ENCODE data around the gene TERT. TPM values are rescaled to one million over a fixed set of nuclear protein-coding genes. Genes with fewer than 3 reads are reported as not detected.
A peak's percentile ranks its signal among the peaks of the same experiment; 100 is the strongest.

The TERT gene
- total and polyA plus RNA-seq, 5 donors from 2014 or later: 0.22 TPM; not detected in 4

- Histone ChIP-seq H3K36me3 (ENCODE audit: control insufficient read depth, insufficient read depth, low read length) (peaks cover 50% of the 10 kb centered on the region), H3K4me1 (ENCODE audit: control insufficient read depth, insufficient read depth, low read length, poor library complexity, severe bottlenecking) (no peaks in the 10 kb centered on the region), H3K4me3 (ENCODE audit: low read depth, low read length) (no peak overlapping the region), H3K27ac (ENCODE audit: insufficient read depth, low read length, poor library complexity, severe bottlenecking) (no peak overlapping the region), H3K27me3 (ENCODE audit: control insufficient read depth, insufficient read depth, low read length) (no peaks in the 10 kb centered on the region), H3K9me3 (ENCODE audit: control insufficient read depth in 2 of 2, low read length in 2 of 2) (no peaks in the 10 kb centered on the region)
- ATAC-seq (ENCODE audit: low read depth in 2 of 2) (no peak), DNase-seq (no peak)
- H3K27ac Mint-ChIP-seq: no peak overlapping the region
- no peaks in the 10 kb centered on the region for H3K27me3 Mint-ChIP-seq
- no peak overlapping the region for H3K4me3 Mint-ChIP-seq
- peaks cover 0 to 9% (median 2%) of the 10 kb centered on the region in 4 donors for H3K4me1 Mint-ChIP-seq
- H3K9me3 Mint-ChIP-seq: no peaks in the 10 kb centered on the region
- peaks cover 29% of the 10 kb centered on the region for H3K36me3 Mint-ChIP-seq
Measured at GRCh38 chr5:1324301-1324700, 29.4 kb upstream of the TERT start.

GRCh38 chr5:1323803-1324173, 28.9 kb upstream of the TERT start:
- DNase-seq (no peak), ATAC-seq (ENCODE audit: low read depth in 2 of 2) (no peak)
- no peaks in the 10 kb centered on the region for H3K9me3 Mint-ChIP-seq
- H3K36me3 Mint-ChIP-seq: peaks cover 29% of the 10 kb centered on the region
- Histone ChIP-seq H3K27ac (ENCODE audit: insufficient read depth, low read length, poor library complexity, severe bottlenecking) (no peak overlapping the region), H3K36me3 (ENCODE audit: control insufficient read depth, insufficient read depth, low read length) (peaks cover 52% of the 10 kb centered on the region), H3K4me3 (ENCODE audit: low read depth, low read length) (no peak overlapping the region), H3K9me3 (ENCODE audit: control insufficient read depth in 2 of 2, low read length in 2 of 2) (no peaks in the 10 kb centered on the region), H3K4me1 (ENCODE audit: control insufficient read depth, insufficient read depth, low read length, poor library complexity, severe bottlenecking) (no peaks in the 10 kb centered on the region), H3K27me3 (ENCODE audit: control insufficient read depth, insufficient read depth, low read length) (no peaks in the 10 kb centered on the region)
- no peak overlapping the region for H3K4me3 Mint-ChIP-seq
- H3K27ac Mint-ChIP-seq: no peak overlapping the region
- no peaks in the 10 kb centered on the region for H3K27me3 Mint-ChIP-seq
- peaks cover 0 to 8% (median 2%) of the 10 kb centered on the region in 4 donors for H3K4me1 Mint-ChIP-seq

- Mint-ChIP-seq H3K36me3 (peaks cover 23% of the 10 kb centered on the region), H3K9me3 (no peaks in the 10 kb centered on the region), H3K27me3 (no peaks in the 10 kb centered on the region), H3K27ac (no peak overlapping the region), H3K4me3 (no peak overlapping the region), H3K4me1 (peaks cover 0 to 5% (median 0%) of the 10 kb centered on the region in 4 donors)
- H3K9me3 ChIP-seq (ENCODE audit: control insufficient read depth in 2 of 2, low read length in 2 of 2): no peaks in the 10 kb centered on the region
- H3K36me3 ChIP-seq (ENCODE audit: control insufficient read depth, insufficient read depth, low read length): peaks cover 58% of the 10 kb centered on the region
- no peak for ATAC-seq (ENCODE audit: low read depth in 2 of 2)
- H3K27ac ChIP-seq (ENCODE audit: insufficient read depth, low read length, poor library complexity, severe bottlenecking): no peak overlapping the region
- H3K4me1 ChIP-seq (ENCODE audit: control insufficient read depth, insufficient read depth, low read length, poor library complexity, severe bottlenecking): no peaks in the 10 kb centered on the region
- DNase-seq: no peak
- no peak overlapping the region for H3K4me3 ChIP-seq (ENCODE audit: low read depth, low read length)
- H3K27me3 ChIP-seq (ENCODE audit: control insufficient read depth, insufficient read depth, low read length): no peaks in the 10 kb centered on the region
Measured at GRCh38 chr5:1322955-1323802, 28.3 kb upstream of the TERT start.

GRCh38 chr5:1322036-1322900, 27.4 kb upstream of the TERT start:
- no peaks in the 10 kb centered on the region for H3K27me3 Mint-ChIP-seq
- H3K36me3 ChIP-seq (ENCODE audit: control insufficient read depth, insufficient read depth, low read length): peaks cover 63% of the 10 kb centered on the region
- H3K9me3 Mint-ChIP-seq: no peaks in the 10 kb centered on the region
- H3K36me3 Mint-ChIP-seq: peaks cover 22% of the 10 kb centered on the region
- no peak overlapping the region for H3K27ac ChIP-seq (ENCODE audit: insufficient read depth, low read length, poor library complexity, severe bottlenecking)
- no peak overlapping the region for H3K27ac Mint-ChIP-seq
- H3K27me3 ChIP-seq (ENCODE audit: control insufficient read depth, insufficient read depth, low read length): no peaks in the 10 kb centered on the region
- H3K9me3 ChIP-seq (ENCODE audit: control insufficient read depth in 2 of 2, low read length in 2 of 2): no peaks in the 10 kb centered on the region
- ATAC-seq (ENCODE audit: low read depth in 2 of 2) (no peak), DNase-seq (no peak)
- H3K4me3 ChIP-seq (ENCODE audit: low read depth, low read length): no peak overlapping the region
- H3K4me1 ChIP-seq (ENCODE audit: control insufficient read depth, insufficient read depth, low read length, poor library complexity, severe bottlenecking): no peaks in the 10 kb centered on the region
- H3K4me3 Mint-ChIP-seq: no peak overlapping the region
- peaks cover 0 to 8% (median 4%) of the 10 kb centered on the region in 4 donors for H3K4me1 Mint-ChIP-seq

GRCh38 chr5:1321576-1321975, 26.7 kb upstream of the TERT start:
- DNase-seq (no peak), ATAC-seq (ENCODE audit: low read depth in 2 of 2) (no peak)
- Mint-ChIP-seq H3K27me3 (no peaks in the 10 kb centered on the region), H3K4me3 (no peak overlapping the region), H3K9me3 (no peaks in the 10 kb centered on the region), H3K4me1 (peaks cover 5 to 14% (median 9%) of the 10 kb centered on the region in 4 donors), H3K36me3 (peaks cover 25% of the 10 kb centered on the region), H3K27ac (peak overlapping the region in 1 of 3 donors; percentile 81)
- H3K27me3 ChIP-seq (ENCODE audit: control insufficient read depth, insufficient read depth, low read length): no peaks in the 10 kb centered on the region
- no peak overlapping the region for H3K27ac ChIP-seq (ENCODE audit: insufficient read depth, low read length, poor library complexity, severe bottlenecking)
- H3K4me1 ChIP-seq (ENCODE audit: control insufficient read depth, insufficient read depth, low read length, poor library complexity, severe bottlenecking): peaks cover 6% of the 10 kb centered on the region
- no peak overlapping the region for H3K4me3 ChIP-seq (ENCODE audit: low read depth, low read length)
- H3K9me3 ChIP-seq (ENCODE audit: control insufficient read depth in 2 of 2, low read length in 2 of 2): no peaks in the 10 kb centered on the region
- peaks cover 63% of the 10 kb centered on the region for H3K36me3 ChIP-seq (ENCODE audit: control insufficient read depth, insufficient read depth, low read length)

GRCh38 chr5:1320436-1321344, 25.8 kb upstream of the TERT start:
- Histone ChIP-seq H3K4me3 (ENCODE audit: low read depth, low read length) (no peak overlapping the region), H3K4me1 (ENCODE audit: control insufficient read depth, insufficient read depth, low read length, poor library complexity, severe bottlenecking) (peaks cover 15% of the 10 kb centered on the region), H3K27ac (ENCODE audit: insufficient read depth, low read length, poor library complexity, severe bottlenecking) (no peak overlapping the region), H3K36me3 (ENCODE audit: control insufficient read depth, insufficient read depth, low read length) (peaks cover 60% of the 10 kb centered on the region), H3K9me3 (ENCODE audit: control insufficient read depth in 2 of 2, low read length in 2 of 2) (no peaks in the 10 kb centered on the region), H3K27me3 (ENCODE audit: control insufficient read depth, insufficient read depth, low read length) (no peaks in the 10 kb centered on the region)
- Mint-ChIP-seq H3K9me3 (no peaks in the 10 kb centered on the region), H3K4me3 (no peak overlapping the region), H3K27ac (peak overlapping the region; percentile 56 to 75 (median 69)), H3K4me1 (peaks cover 8 to 20% (median 16%) of the 10 kb centered on the region in 4 donors), H3K27me3 (peaks cover 3% of the 10 kb centered on the region), H3K36me3 (peaks cover 19% of the 10 kb centered on the region)
- DNase-seq (no peak), ATAC-seq (ENCODE audit: low read depth in 2 of 2) (no peak)

All from CD4-positive, CD25-positive, alpha-beta regulatory T cell (primary cell).